ENCODE results near the gene TMEM223. TPM values are rescaled to one million over a fixed set of nuclear protein-coding genes. Genes with fewer than 3 reads are reported as not detected.

The TMEM223 gene
- total RNA-seq, 1 experiment from 2014 or later: 22.2 TPM

DNA sequence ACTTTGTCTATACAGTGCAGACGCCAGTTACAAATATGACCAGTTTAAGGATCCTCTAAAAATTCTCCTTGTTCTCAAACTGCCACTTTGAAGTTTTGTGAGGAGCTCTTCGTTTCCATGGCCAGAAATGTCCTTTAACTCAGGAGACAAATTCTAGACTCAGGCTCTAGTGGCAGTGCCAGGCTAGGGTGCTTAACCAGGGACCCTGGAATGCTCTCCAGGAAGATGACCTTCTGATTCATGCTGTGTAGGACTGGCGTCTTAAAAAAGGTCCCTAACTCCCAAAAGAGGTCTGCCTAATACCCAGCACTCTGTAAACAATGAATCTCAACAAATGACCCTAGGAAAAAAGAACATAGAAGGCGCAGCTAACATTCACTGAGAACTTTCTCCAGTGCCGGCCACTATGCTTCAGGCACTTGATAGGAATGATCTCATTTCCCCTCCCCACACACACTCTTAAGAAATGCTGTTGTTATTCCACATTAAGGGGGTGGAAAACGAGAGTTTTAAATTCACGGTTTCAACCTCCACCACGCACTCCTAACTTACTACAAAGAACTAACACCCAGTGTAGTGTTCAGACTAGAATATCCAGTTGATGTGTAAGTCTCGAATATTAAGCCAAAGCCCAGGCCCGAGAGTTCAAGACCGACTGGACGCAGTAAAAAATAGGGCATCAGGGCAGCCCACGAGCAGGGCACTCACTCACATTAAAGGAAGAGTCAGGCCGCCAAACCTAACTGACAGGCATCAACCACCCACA is 12.7 kb upstream of the TMEM223 start:
- no CpG with 5 or more reads among the region's 14 CpGs for WGBS (ENCODE audit: extremely low coverage, insufficient read length, low lambda C conversion rate)
- TF ChIP-seq, protein P1, sequence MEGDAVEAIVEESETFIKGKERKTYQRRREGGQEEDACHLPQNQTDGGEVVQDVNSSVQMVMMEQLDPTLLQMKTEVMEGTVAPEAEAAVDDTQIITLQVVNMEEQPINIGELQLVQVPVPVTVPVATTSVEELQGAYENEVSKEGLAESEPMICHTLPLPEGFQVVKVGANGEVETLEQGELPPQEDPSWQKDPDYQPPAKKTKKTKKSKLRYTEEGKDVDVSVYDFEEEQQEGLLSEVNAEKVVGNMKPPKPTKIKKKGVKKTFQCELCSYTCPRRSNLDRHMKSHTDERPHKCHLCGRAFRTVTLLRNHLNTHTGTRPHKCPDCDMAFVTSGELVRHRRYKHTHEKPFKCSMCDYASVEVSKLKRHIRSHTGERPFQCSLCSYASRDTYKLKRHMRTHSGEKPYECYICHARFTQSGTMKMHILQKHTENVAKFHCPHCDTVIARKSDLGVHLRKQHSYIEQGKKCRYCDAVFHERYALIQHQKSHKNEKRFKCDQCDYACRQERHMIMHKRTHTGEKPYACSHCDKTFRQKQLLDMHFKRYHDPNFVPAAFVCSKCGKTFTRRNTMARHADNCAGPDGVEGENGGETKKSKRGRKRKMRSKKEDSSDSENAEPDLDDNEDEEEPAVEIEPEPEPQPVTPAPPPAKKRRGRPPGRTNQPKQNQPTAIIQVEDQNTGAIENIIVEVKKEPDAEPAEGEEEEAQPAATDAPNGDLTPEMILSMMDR (conservative IDR thresholded peaks at IDR 0.05): no peak
- H2AFZ ChIP-seq (ENCODE audit: low read length): no peak overlapping the region

More for the DNA sequence above, 12.7 kb upstream of the TMEM223 start:
- Histone ChIP-seq H2AK5ac (ENCODE audit: insufficient read length, low read length) (no peak overlapping the region), H3K79me1 (ENCODE audit: insufficient read depth, low read depth, low read length, poor library complexity, severe bottlenecking) (peaks cover 2% of the 10 kb centered on the region), H4K20me1 (ENCODE audit: control insufficient read depth, insufficient read depth, insufficient read length) (no peaks in the 10 kb centered on the region), H3K9ac (ENCODE audit: extremely low read depth, insufficient read length, low read length) (peak overlapping the region; percentile 54), H3K4me2 (ENCODE audit: insufficient read depth, insufficient read length, low read length) (peak overlapping the region; percentile 74), H2BK15ac (ENCODE audit: low read depth, low read length) (no peak overlapping the region), H3K23me2 (ENCODE audit: insufficient read length, low read depth, low read length, poor library complexity, severe bottlenecking) (peaks cover 9% of the 10 kb centered on the region), H2BK12ac (ENCODE audit: insufficient read length, low read depth, low read length) (no peak overlapping the region), H2BK5ac (ENCODE audit: insufficient read length, low read length) (no peak overlapping the region), H3K27me3 (ENCODE audit: insufficient read depth, low read length) (no peaks in the 10 kb centered on the region), H3T11ph (ENCODE audit: low read length) (no peak overlapping the region), H3K79me2 (ENCODE audit: insufficient read depth, low read length) (peaks cover 6% of the 10 kb centered on the region; the same call in 1 of the 2 replicates), H3K4ac (ENCODE audit: low read depth, low read length) (no peak overlapping the region), H3K27ac (ENCODE audit: insufficient read length, low read depth, low read length) (no peak overlapping the region), H2BK20ac (ENCODE audit: low read depth, low read length, poor library complexity, severe bottlenecking) (no peak overlapping the region), H3K9me3 (ENCODE audit: control insufficient read depth, low read depth, low read length) (no peaks in the 10 kb centered on the region), H3K14ac (ENCODE audit: insufficient read depth, low read length) (no peak overlapping the region), H3K56ac (ENCODE audit: insufficient read length, low read depth, low read length) (no peak overlapping the region), H3K23ac (ENCODE audit: insufficient read length, low read depth, low read length) (no peak overlapping the region), H2BK120ac (ENCODE audit: low read depth, low read length, poor library complexity, severe bottlenecking) (no peak overlapping the region), H3K18ac (ENCODE audit: insufficient read length, low read depth, low read length) (no peak overlapping the region), H4K5ac (ENCODE audit: insufficient read length, low read depth, low read length) (no peak overlapping the region), H4K8ac (replicated peaks; ENCODE audit: insufficient read length, low read depth, low read length) (no peak overlapping the region), H4K91ac (ENCODE audit: insufficient read length, low read depth, low read length) (no peak overlapping the region), H3K4me1 (ENCODE audit: insufficient read depth, low read length) (no peaks in the 10 kb centered on the region)
- Mint-ChIP-seq H3K27ac (peak overlapping the region; percentile 55 to 95 (median 80); a peak in 3 of 7 replicates), H3K27me3 (ENCODE audit: low read depth) (no peaks in the 10 kb centered on the region; the same call in 1 of the 2 replicates), H3K4me1 (peaks cover 19 to 20% of the 10 kb centered on the region in 2 experiments), H3K4me3 (peak overlapping the region; percentile 96 to 99), H3K9me3 (no peaks in the 10 kb centered on the region), H3K36me3 (ENCODE audit: insufficient read depth in 1 of 3, low read depth in 3 of 3) (peaks cover 30 to 48% (median 39%) of the 10 kb centered on the region in 3 experiments; a peak in 6 of 7 replicates)
- DNase-seq: no peak

Data from H9 (cell line).